IPS-18a (cell line): ENCODE results near the gene DLG2.

Source experiments
- H3K27ac ChIP-seq: one replicate; pipeline ENCODE4 v1.5.1; 2013; ENCODE audit warnings: low read length
- H3K27me3 ChIP-seq: one replicate; pipeline ENCODE4 v1.6.1; 2013; ENCODE audit warnings: mild to moderate bottlenecking, low read length; ENCODE audit not compliant: control insufficient read depth, insufficient read depth
- H3K36me3 ChIP-seq: one replicate; pipeline ENCODE4 v1.6.1; 2013; ENCODE audit warnings: low read depth, low read length; ENCODE audit not compliant: control insufficient read depth
- H3K4me1 ChIP-seq: one replicate; pipeline ENCODE4 v1.6.1; 2013; ENCODE audit warnings: low read depth, low read length; ENCODE audit not compliant: control insufficient read depth
- H3K4me3 ChIP-seq: one replicate; pipeline ENCODE4 v1.5.1; 2013; ENCODE audit warnings: low read length
- H3K9ac ChIP-seq: one replicate; pipeline ENCODE4 v1.6.1; 2013; ENCODE audit warnings: mild to moderate bottlenecking, low read length, moderate library complexity
- H3K9me3 ChIP-seq: one replicate; pipeline ENCODE4 v1.6.1; 2013; ENCODE audit warnings: low read depth, low read length; ENCODE audit not compliant: control insufficient read depth

Gene DLG2

GRCh38 chr11:83695046-83695445, 1932.1 kb downstream of the DLG2 start:
- Histone ChIP-seq H3K4me1 (peaks cover 10% of the 10 kb centered on the region), H3K27ac (no peak overlapping the region), H3K27me3 (no peaks in the 10 kb centered on the region)

GRCh38 chr11:83694191-83694910, 1932.8 kb downstream of the DLG2 start:
- no peak overlapping the region for H3K4me3 ChIP-seq

More at GRCh38 chr11:83695046-83695445, 1932.1 kb downstream of the DLG2 start:
- Histone ChIP-seq H3K4me3 (no peak overlapping the region), H3K9ac (no peak overlapping the region), H3K36me3 (no peaks in the 10 kb centered on the region), H3K9me3 (no peaks in the 10 kb centered on the region)

GRCh38 chr11:83693306-83693992, 1933.7 kb downstream of the DLG2 start:
- no peaks in the 10 kb centered on the region for H3K27me3 ChIP-seq
- no peaks in the 10 kb centered on the region for H3K9me3 ChIP-seq
- H3K36me3 ChIP-seq = no peaks in the 10 kb centered on the region
- no peak overlapping the region for H3K9ac ChIP-seq
- H3K27ac ChIP-seq = no peak overlapping the region
- H3K4me3 ChIP-seq = no peak overlapping the region
- peaks cover 10% of the 10 kb centered on the region for H3K4me1 ChIP-seq

More at GRCh38 chr11:83694191-83694910, 1932.8 kb downstream of the DLG2 start:
- no peaks in the 10 kb centered on the region for H3K36me3 ChIP-seq
- no peak overlapping the region for H3K9ac ChIP-seq
- H3K9me3 ChIP-seq = no peaks in the 10 kb centered on the region
- H3K4me1 ChIP-seq = peaks cover 10% of the 10 kb centered on the region
- no peaks in the 10 kb centered on the region for H3K27me3 ChIP-seq
- no peak overlapping the region for H3K27ac ChIP-seq

- no peak overlapping the region for H3K9ac ChIP-seq
- no peaks in the 10 kb centered on the region for H3K36me3 ChIP-seq
- H3K4me1 ChIP-seq = peaks cover 10% of the 10 kb centered on the region
- H3K27me3 ChIP-seq = no peaks in the 10 kb centered on the region
- H3K4me3 ChIP-seq = no peak overlapping the region
- H3K9me3 ChIP-seq = no peaks in the 10 kb centered on the region
- no peak overlapping the region for H3K27ac ChIP-seq
These were observed 1934.5 kb downstream of the DLG2 start for GRCh38 chr11:83692675-83693074.

- H3K9me3 ChIP-seq = no peaks in the 10 kb centered on the region
- no peaks in the 10 kb centered on the region for H3K36me3 ChIP-seq
- H3K27me3 ChIP-seq = no peaks in the 10 kb centered on the region
- no peak overlapping the region for H3K9ac ChIP-seq
- peaks cover 10% of the 10 kb centered on the region for H3K4me1 ChIP-seq
- H3K27ac ChIP-seq = no peak overlapping the region
- no peak overlapping the region for H3K4me3 ChIP-seq
These were observed 1935.6 kb downstream of the DLG2 start for GRCh38 chr11:83691451-83691950.

- Histone ChIP-seq H3K4me3 (no peak overlapping the region), H3K4me1 (peaks cover 10% of the 10 kb centered on the region), H3K9ac (no peak overlapping the region), H3K9me3 (no peaks in the 10 kb centered on the region), H3K27ac (no peak overlapping the region), H3K36me3 (no peaks in the 10 kb centered on the region), H3K27me3 (no peaks in the 10 kb centered on the region)
These were observed 1937.9 kb downstream of the DLG2 start for GRCh38 chr11:83689144-83689780.

- Histone ChIP-seq H3K9me3 (no peaks in the 10 kb centered on the region), H3K27me3 (no peaks in the 10 kb centered on the region), H3K9ac (no peak overlapping the region), H3K36me3 (no peaks in the 10 kb centered on the region), H3K4me3 (no peak overlapping the region), H3K27ac (no peak overlapping the region), H3K4me1 (no peaks in the 10 kb centered on the region)
These were observed 1939.4 kb downstream of the DLG2 start for GRCh38 chr11:83687787-83688186.

GRCh38 chr11:83685730-83686129, 1941.4 kb downstream of the DLG2 start:
- Histone ChIP-seq H3K4me1 (peaks cover 12% of the 10 kb centered on the region), H3K36me3 (no peaks in the 10 kb centered on the region), H3K27ac (no peak overlapping the region), H3K4me3 (no peak overlapping the region), H3K9me3 (no peaks in the 10 kb centered on the region), H3K9ac (no peak overlapping the region), H3K27me3 (no peaks in the 10 kb centered on the region)

- Histone ChIP-seq H3K4me3 (no peak overlapping the region), H3K27ac (no peak overlapping the region), H3K9me3 (no peaks in the 10 kb centered on the region), H3K9ac (no peak overlapping the region), H3K27me3 (no peaks in the 10 kb centered on the region), H3K36me3 (no peaks in the 10 kb centered on the region), H3K4me1 (peaks cover 17% of the 10 kb centered on the region)
These were observed 1943.1 kb downstream of the DLG2 start for GRCh38 chr11:83684071-83684470.

- H3K9me3 ChIP-seq = no peaks in the 10 kb centered on the region
- H3K36me3 ChIP-seq = no peaks in the 10 kb centered on the region
- H3K27ac ChIP-seq = no peak overlapping the region
- no peaks in the 10 kb centered on the region for H3K27me3 ChIP-seq
- H3K4me3 ChIP-seq = no peak overlapping the region
- H3K9ac ChIP-seq = no peak overlapping the region
- peaks cover 17% of the 10 kb centered on the region for H3K4me1 ChIP-seq
These were observed 1944.6 kb downstream of the DLG2 start for GRCh38 chr11:83682611-83682973.

GRCh38 chr11:83681906-83682610, 1945.1 kb downstream of the DLG2 start:
- Histone ChIP-seq H3K27me3 (no peaks in the 10 kb centered on the region), H3K4me1 (peaks cover 17% of the 10 kb centered on the region), H3K27ac (no peak overlapping the region), H3K9ac (no peak overlapping the region), H3K4me3 (no peak overlapping the region), H3K36me3 (no peaks in the 10 kb centered on the region), H3K9me3 (no peaks in the 10 kb centered on the region)
